ENCODE data around the gene ZHX3. TPM values are rescaled to one million over a fixed set of nuclear protein-coding genes. Genes with fewer than 3 reads are reported as not detected.

Gene ZHX3
- total RNA-seq, 1 donor from 2014 or later: 53.3 TPM

DNA sequence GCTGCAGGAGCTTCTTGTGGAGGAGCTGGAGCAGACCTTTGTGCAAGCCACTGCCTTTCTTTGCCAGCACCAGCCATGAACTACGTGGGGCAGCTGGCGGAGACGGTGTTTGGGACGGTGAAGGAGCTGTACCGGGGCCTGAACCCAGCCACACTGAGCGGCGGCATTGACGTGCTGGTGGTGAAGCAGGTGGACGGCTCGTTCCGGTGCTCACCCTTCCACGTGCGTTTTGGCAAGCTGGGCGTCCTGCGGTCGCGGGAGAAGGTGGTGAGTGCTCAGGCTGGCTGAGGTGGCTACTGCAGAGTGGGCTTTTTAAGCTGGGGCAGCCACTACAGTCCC, 28.2 kb upstream of the ZHX3 start:
- Histone ChIP-seq H3K9me3 (no peaks in the 10 kb centered on the region), H3K4me1 (peaks cover 0 to 4% of the 10 kb centered on the region in 2 donors), H3K27me3 (no peaks in the 10 kb centered on the region), H3K27ac (no peak overlapping the region), H3K36me3 (peaks cover 4 to 41% of the 10 kb centered on the region in 2 donors), H3K4me3 (no peak overlapping the region)
- intact Hi-C loops (cut with DNase I): no loop called here
- TF ChIP-seq, protein P1, sequence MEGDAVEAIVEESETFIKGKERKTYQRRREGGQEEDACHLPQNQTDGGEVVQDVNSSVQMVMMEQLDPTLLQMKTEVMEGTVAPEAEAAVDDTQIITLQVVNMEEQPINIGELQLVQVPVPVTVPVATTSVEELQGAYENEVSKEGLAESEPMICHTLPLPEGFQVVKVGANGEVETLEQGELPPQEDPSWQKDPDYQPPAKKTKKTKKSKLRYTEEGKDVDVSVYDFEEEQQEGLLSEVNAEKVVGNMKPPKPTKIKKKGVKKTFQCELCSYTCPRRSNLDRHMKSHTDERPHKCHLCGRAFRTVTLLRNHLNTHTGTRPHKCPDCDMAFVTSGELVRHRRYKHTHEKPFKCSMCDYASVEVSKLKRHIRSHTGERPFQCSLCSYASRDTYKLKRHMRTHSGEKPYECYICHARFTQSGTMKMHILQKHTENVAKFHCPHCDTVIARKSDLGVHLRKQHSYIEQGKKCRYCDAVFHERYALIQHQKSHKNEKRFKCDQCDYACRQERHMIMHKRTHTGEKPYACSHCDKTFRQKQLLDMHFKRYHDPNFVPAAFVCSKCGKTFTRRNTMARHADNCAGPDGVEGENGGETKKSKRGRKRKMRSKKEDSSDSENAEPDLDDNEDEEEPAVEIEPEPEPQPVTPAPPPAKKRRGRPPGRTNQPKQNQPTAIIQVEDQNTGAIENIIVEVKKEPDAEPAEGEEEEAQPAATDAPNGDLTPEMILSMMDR (IDR thresholded peaks at IDR 0.05): no peak
- no peak for DNase-seq (ENCODE audit: low spot score in 2 of 2)

DNA sequence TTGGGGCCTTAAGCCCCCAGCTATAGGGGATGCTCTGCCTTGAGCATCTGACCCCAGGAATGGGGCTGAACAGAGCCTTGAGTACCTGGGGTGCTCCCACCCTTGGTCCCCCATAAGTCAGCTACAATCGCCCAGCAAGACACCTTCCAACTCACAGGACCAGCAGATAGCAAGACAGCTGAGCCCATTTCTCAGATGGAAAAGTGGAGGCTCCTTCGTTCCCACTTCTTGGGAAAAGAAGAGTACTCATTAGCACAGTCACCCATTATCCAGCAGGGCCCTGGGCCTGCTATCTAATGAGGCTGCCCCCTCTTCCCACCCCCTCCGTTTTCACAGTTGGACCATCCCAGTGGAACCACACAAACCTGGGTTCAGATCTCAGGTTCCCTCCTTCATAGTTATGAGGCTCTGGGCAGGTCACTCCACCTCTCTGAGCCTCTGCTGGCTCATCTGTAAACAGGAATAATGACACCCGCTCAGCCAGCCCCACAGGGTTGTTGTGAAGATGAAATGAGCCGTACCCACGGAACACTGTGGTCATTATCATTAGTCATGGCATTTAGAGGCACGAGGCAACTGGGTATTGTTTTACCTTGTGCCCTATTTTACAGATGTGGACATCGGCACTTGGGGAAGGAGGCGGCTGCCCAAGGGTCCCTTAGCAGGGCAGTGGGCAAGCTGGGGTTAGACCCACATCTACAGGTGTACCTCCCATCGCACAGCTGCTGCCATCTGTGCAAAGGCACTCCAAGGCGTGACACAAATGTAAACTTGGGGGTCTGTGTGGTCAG, 27.6 kb upstream of the ZHX3 start:
- intact Hi-C loops (cut with DNase I): no loop called here

DNA sequence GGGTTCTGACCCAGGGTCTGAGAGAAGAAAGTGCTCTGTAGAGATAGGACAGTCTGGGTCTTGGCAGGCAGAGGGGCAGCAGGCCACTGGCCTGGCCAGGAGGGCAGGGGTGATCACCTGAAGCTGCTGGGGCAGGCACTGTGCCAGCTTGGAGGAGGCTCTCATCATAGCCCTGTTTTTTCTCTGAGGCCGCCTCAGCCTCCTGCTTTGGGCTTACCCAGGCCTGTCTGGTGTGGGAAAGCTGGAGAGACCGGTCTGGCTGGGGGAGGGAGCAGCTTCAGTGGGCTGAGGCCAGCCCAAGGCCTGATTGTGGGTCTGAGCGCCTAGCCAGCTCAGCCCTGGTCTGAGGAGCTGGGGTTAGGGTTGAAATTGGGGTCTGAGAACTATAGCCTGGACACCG, 26.9 kb upstream of the ZHX3 start:
- H3K4me3 ChIP-seq: no peak overlapping the region
- H3K27ac ChIP-seq: no peak overlapping the region
- H3K36me3 ChIP-seq: peaks cover 4 to 34% of the 10 kb centered on the region in 2 donors
- H3K9me3 ChIP-seq: no peaks in the 10 kb centered on the region
- H3K4me1 ChIP-seq: peaks cover 4 to 9% of the 10 kb centered on the region in 2 donors
- no peak for DNase-seq (ENCODE audit: low spot score in 2 of 2)
- intact Hi-C loops (cut with DNase I): no loop called here
- TF ChIP-seq, protein P1 (IDR thresholded peaks at IDR 0.05): no peak
- H3K27me3 ChIP-seq: no peaks in the 10 kb centered on the region

More for the DNA sequence above, 27.6 kb upstream of the ZHX3 start:
- no peak for DNase-seq (ENCODE audit: low spot score in 2 of 2)
- H3K27ac ChIP-seq: no peak overlapping the region
- peaks cover 4 to 40% of the 10 kb centered on the region in 2 donors for H3K36me3 ChIP-seq
- TF ChIP-seq, protein P1 (IDR thresholded peaks at IDR 0.05): no peak
- H3K9me3 ChIP-seq: no peaks in the 10 kb centered on the region
- no peaks in the 10 kb centered on the region for H3K27me3 ChIP-seq
- H3K4me1 ChIP-seq: peaks cover 0 to 5% of the 10 kb centered on the region in 2 donors
- H3K4me3 ChIP-seq: no peak overlapping the region

DNA sequence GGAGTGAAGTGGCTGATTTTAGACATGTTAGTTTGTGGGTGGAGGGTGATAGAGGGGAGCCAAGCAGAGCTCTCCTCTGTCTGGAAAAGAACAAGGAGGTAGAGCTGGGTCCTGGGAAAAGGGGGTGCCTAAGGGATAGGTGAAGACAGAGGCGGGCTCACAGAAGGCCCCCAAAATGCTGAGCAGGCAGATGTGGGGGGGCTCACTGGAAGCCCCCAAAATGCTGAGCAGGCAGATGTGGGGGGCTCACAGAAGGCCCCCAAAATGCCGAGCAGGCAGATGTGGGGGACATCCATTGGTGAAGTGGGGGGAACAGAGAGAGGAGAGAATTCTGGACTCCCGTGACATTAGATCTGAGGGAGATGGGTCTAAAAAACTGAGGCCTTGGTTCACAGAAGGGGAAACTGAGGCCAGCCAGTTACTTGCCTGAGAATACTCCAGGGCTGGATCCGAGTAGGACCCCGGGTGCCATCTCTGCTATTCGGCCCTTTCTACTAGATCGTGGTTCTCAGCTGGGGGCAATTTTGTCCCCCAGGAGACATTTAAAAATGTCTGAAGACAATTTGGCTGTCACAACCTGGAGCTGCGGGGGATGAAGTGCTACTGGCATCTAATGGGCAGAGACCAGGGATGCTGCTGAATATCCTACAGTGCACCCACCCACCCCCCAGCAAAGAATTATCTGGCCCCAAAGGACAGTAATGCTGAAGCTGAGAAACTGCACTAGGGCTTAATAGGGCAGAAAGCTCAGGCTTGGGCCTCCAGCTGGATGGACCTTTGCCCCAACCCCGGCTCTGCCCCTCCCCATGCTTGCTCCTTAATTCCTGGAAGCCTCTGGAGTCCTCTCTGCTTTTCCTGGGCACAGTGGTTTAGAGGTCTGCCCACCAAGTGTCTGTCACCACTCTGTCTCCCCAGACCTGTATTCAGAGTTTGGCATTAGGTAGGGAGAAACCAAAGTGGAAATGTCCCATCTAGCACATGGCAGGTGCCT, 25.2 kb upstream of the ZHX3 start:
- no peaks in the 10 kb centered on the region for H3K9me3 ChIP-seq
- peaks cover 4 to 9% of the 10 kb centered on the region in 2 donors for H3K4me1 ChIP-seq
- H3K27me3 ChIP-seq: no peaks in the 10 kb centered on the region
- TF ChIP-seq, protein P1 (IDR thresholded peaks at IDR 0.05): no peak
- H3K36me3 ChIP-seq: peaks cover 0 to 24% of the 10 kb centered on the region in 2 donors
- no peak overlapping the region for H3K4me3 ChIP-seq
- no peak overlapping the region for H3K27ac ChIP-seq
- intact Hi-C loops (cut with DNase I): no loop called here
- no peak for DNase-seq (ENCODE audit: low spot score in 2 of 2)

DNA sequence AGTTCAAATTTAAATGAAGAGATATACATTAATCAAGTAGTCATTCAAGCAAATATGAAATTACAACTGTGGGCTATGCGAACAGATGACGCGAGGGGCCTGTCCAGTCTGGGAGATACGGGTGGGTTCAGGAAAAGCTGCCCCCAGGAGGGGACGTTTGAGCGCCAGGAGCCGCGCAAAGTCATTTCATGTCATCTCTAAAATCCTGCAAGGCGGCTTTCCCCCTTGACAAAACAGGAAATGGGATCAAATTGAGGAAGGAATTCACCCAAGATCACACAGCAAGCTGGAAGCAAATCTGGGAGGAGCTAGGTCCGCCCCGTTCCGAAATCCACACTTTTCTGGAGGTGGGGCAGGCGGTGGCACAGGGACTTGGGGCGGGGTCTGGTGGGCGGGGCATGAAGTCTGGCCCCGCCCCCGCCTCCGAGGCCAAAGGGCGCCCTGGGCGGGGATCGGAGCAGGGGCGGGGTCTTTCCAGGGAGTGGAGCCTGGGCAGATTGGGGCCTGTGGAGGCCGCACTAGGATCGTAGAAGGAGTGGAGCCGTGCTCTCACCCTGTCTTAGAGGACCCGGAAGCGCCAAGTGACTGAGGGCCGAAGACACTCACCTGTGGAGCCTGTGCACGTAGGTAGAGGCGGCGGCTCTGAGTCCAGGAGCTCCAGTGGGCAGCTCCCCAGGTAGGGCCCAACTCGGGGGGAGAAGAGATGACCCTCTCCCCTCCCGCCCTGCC, 23.0 kb upstream of the ZHX3 start, which contains the start of gene LPIN3:
Gene LPIN3 (plus strand): TSS at position 495 of the 729 bp plus-strand sequence. CDS start 4,983 bp downstream, outside the sequence.
- Histone ChIP-seq H3K9me3 (no peaks in the 10 kb centered on the region), H3K4me3 (peak within 1 kb of the TSS; percentile 48 to 55), H3K27ac (peak within 1 kb of the TSS; percentile 81 to 82), H3K4me1 (peaks cover 4 to 9% of the 10 kb centered on the region in 2 donors), H3K27me3 (no peaks in the 10 kb centered on the region), H3K36me3 (peaks cover 0 to under 1% of the 10 kb centered on the region in 2 donors)
- TF ChIP-seq, protein P1 (IDR thresholded peaks at IDR 0.05): no peak
- intact Hi-C loops (cut with DNase I): loop anchor here (1.0 kb wide), 6 partner anchors 23 to 167 kb away; partner anchors contain the start of gene ZHX3
- DNase-seq (ENCODE audit: low spot score in 2 of 2): peak; percentile 48 to 92
